ENCODE measurements around the gene NOL9. TPM values are rescaled to one million over a fixed set of nuclear protein-coding genes. Genes with fewer than 3 reads are reported as not detected.

NOL9 gene
- total and polyA plus RNA-seq, 10 of the 15 experiments (the other 5 are each of a cell fraction or from before 2014, with no cell fraction given), result 3.9 to 35.9 (median 23.0) TPM

DNA sequence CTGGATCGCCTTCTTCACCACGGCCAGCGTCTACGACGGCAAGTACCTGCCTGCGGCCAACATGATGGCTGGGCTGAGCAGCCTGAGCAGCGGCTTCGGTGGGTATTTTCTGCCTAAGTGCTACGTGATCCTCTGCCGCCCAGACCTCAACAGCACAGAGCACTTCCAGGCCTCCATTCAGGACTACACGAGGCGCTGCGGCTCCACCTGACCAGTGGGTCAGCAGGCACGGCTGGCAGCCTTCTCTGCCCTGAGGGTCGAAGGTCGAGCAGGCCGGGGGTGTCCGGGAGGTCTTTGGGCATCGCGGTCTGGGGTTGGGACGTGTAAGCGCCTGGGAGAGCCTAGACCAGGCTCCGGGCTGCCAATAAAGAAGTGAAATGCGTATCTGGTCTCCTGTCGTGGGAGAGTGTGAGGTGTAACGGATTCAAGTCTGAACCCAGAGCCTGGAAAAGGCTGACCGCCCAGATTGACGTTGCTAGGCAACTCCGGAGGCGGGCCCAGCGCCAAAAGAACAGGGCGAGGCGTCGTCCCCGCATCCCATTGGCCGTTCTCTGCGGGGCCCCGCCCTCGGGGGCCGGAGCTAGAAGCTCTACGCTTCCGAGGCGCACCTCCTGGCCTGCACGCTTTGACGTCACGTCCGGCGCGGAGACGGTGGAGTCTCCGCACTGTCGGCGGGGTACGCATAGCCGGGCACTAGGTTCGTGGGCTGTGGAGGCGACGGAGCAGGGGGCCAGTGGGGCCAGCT, 25.2 kb upstream of the NOL9 start, which contains the start of gene ZBTB48 (continued):
- TF ChIP-seq, protein P1, sequence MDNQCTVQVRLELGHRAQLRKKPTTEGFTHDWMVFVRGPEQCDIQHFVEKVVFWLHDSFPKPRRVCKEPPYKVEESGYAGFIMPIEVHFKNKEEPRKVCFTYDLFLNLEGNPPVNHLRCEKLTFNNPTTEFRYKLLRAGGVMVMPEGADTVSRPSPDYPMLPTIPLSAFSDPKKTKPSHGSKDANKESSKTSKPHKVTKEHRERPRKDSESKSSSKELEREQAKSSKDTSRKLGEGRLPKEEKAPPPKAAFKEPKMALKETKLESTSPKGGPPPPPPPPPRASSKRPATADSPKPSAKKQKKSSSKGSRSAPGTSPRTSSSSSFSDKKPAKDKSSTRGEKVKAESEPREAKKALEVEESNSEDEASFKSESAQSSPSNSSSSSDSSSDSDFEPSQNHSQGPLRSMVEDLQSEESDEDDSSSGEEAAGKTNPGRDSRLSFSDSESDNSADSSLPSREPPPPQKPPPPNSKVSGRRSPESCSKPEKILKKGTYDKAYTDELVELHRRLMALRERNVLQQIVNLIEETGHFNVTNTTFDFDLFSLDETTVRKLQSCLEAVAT (IDR thresholded peaks at IDR 0.05), result 0 out of 2 replicates have a peak, but pooled peaks have one; percentile 27
- no peak for TF ChIP-seq KAT2A (conservative IDR thresholded peaks at IDR 0.05; ENCODE audit: control insufficient read depth, low read depth, low read length)
- TF ChIP-seq, protein P2, sequence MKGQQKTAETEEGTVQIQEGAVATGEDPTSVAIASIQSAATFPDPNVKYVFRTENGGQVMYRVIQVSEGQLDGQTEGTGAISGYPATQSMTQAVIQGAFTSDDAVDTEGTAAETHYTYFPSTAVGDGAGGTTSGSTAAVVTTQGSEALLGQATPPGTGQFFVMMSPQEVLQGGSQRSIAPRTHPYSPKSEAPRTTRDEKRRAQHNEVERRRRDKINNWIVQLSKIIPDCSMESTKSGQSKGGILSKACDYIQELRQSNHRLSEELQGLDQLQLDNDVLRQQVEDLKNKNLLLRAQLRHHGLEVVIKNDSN (IDR thresholded peaks at IDR 0.05; ENCODE audit: borderline replicate concordance, extremely low read length, insufficient read depth, low read depth, low read length), result no peak
- no peak for TF ChIP-seq SPI1 (IDR thresholded peaks at IDR 0.05; ENCODE audit: borderline replicate concordance, insufficient read depth, low read depth, low read length)
- TF ChIP-seq ZZZ3 (IDR thresholded peaks at IDR 0.05; ENCODE audit: control insufficient read depth, insufficient read length, low read depth), result no peak
- TF ChIP-seq SMAD5 (IDR thresholded peaks at IDR 0.05; ENCODE audit: low read depth), result peak; percentile 58; the same call in 1 of the 2 replicates
- no peak for TF ChIP-seq STAT1 (conservative IDR thresholded peaks at IDR 0.05)
- TF ChIP-seq, protein P3, sequence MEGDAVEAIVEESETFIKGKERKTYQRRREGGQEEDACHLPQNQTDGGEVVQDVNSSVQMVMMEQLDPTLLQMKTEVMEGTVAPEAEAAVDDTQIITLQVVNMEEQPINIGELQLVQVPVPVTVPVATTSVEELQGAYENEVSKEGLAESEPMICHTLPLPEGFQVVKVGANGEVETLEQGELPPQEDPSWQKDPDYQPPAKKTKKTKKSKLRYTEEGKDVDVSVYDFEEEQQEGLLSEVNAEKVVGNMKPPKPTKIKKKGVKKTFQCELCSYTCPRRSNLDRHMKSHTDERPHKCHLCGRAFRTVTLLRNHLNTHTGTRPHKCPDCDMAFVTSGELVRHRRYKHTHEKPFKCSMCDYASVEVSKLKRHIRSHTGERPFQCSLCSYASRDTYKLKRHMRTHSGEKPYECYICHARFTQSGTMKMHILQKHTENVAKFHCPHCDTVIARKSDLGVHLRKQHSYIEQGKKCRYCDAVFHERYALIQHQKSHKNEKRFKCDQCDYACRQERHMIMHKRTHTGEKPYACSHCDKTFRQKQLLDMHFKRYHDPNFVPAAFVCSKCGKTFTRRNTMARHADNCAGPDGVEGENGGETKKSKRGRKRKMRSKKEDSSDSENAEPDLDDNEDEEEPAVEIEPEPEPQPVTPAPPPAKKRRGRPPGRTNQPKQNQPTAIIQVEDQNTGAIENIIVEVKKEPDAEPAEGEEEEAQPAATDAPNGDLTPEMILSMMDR (IDR thresholded peaks at IDR 0.05 in 2 of 3, conservative IDR thresholded peaks at IDR 0.05 in 1 of 3; ENCODE audit: control insufficient read depth in 2 of 3, extremely low read depth in 1 of 3, insufficient read depth in 1 of 3, low read depth in 3 of 3, low read length in 3 of 3), result no peak
- TF ChIP-seq, protein P4, sequence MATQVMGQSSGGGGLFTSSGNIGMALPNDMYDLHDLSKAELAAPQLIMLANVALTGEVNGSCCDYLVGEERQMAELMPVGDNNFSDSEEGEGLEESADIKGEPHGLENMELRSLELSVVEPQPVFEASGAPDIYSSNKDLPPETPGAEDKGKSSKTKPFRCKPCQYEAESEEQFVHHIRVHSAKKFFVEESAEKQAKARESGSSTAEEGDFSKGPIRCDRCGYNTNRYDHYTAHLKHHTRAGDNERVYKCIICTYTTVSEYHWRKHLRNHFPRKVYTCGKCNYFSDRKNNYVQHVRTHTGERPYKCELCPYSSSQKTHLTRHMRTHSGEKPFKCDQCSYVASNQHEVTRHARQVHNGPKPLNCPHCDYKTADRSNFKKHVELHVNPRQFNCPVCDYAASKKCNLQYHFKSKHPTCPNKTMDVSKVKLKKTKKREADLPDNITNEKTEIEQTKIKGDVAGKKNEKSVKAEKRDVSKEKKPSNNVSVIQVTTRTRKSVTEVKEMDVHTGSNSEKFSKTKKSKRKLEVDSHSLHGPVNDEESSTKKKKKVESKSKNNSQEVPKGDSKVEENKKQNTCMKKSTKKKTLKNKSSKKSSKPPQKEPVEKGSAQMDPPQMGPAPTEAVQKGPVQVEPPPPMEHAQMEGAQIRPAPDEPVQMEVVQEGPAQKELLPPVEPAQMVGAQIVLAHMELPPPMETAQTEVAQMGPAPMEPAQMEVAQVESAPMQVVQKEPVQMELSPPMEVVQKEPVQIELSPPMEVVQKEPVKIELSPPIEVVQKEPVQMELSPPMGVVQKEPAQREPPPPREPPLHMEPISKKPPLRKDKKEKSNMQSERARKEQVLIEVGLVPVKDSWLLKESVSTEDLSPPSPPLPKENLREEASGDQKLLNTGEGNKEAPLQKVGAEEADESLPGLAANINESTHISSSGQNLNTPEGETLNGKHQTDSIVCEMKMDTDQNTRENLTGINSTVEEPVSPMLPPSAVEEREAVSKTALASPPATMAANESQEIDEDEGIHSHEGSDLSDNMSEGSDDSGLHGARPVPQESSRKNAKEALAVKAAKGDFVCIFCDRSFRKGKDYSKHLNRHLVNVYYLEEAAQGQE (IDR thresholded peaks at IDR 0.05; ENCODE audit: low read depth, low read length), result no peak
- no peak for TF ChIP-seq MEF2A (IDR thresholded peaks at IDR 0.05; ENCODE audit: insufficient read depth, low read depth, low read length)
- TF ChIP-seq NFXL1 (IDR thresholded peaks at IDR 0.05; ENCODE audit: borderline replicate concordance), result no peak
- no peak for TF ChIP-seq ASH2L (IDR thresholded peaks at IDR 0.05; ENCODE audit: borderline replicate concordance, low read depth)
- TF ChIP-seq RAD21 (IDR thresholded peaks at IDR 0.05; ENCODE audit: insufficient read depth, low read depth, low read length), result no peak
- peak; percentile 96 for TF ChIP-seq NR2F1 (conservative IDR thresholded peaks at IDR 0.05)
- TF ChIP-seq, protein P5, sequence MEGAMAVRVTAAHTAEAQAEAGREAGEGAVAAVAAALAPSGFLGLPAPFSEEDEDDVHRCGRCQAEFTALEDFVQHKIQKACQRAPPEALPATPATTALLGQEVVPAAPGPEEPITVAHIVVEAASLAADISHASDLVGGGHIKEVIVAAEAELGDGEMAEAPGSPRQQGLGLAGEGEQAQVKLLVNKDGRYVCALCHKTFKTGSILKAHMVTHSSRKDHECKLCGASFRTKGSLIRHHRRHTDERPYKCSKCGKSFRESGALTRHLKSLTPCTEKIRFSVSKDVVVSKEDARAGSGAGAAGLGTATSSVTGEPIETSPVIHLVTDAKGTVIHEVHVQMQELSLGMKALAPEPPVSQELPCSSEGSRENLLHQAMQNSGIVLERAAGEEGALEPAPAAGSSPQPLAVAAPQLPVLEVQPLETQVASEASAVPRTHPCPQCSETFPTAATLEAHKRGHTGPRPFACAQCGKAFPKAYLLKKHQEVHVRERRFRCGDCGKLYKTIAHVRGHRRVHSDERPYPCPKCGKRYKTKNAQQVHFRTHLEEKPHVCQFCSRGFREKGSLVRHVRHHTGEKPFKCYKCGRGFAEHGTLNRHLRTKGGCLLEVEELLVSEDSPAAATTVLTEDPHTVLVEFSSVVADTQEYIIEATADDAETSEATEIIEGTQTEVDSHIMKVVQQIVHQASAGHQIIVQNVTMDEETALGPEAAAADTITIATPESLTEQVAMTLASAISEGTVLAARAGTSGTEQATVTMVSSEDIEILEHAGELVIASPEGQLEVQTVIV (IDR thresholded peaks at IDR 0.05; ENCODE audit: borderline replicate concordance, partially characterized antibody), result no peak
- TF ChIP-seq ESRRA (IDR thresholded peaks at IDR 0.05; ENCODE audit: low read length), result no peak
- no peak for TF ChIP-seq ETV6 (conservative IDR thresholded peaks at IDR 0.05 in 1 of 2, IDR thresholded peaks at IDR 0.05 in 1 of 2; ENCODE audit: borderline replicate concordance in 1 of 2, low read depth in 1 of 2)
